DMS79 (cell line): Measurements from ENCODE around the gene COG3.

Experiments used
- DNase-seq: peaks from one replicate; lab custom pipeline; 2025; lab: John Stamatoyannopoulos, UW

Gene COG3

GRCh38 chr13:45447050-45447661 lies 17.6 kb upstream of the COG3 start:
- DNase-seq: no peak

DNA sequence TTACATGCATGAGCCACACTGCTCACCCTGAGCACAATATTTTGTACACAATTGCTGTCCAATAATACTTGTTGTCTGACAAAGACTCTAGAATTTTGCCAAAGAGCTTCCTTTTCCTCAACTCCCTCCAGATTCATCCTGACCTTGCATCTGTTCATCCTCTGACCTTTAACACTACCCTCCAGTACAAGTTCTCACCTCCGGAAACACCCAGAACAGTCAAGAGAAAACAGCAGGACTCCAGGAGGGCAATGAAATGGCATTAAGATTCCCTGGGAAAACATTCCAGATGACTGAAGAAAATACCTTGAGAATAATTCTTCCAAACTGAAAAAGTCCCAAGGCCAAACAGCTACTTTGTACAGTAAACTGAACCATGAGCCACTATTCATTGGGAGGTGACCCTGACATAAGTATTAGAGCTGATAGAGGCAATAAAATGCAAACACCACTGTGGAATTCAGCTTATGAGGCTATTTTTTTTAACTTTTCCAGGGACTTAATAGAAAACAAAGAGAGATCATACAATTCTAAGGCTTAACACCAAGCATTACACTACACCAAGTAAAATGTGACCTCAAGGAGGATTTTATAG lies 15.7 kb upstream of the COG3 start:
- no peak for DNase-seq

- no peak for DNase-seq
These were observed 13.5 kb upstream of the COG3 start for GRCh38 chr13:45451282-45451681.

DNA sequence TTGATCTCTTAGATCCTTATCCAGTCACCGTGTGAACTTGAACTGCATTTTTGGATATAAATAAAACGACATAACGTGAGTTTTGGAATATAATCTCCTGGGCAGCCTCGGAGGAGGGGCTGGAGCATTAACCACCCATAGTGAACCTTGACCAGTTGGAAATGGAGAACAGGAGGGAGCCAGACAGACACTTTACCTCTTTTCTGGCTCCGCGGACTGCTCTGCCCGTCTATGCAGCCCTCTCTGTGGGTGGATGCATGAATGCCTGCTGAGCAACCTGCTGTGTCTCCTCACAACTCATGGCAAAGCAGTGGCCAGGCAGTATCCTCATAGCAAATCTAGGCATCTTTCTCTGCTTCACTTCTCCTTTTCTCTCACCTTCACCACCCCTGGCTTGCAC lies 10.5 kb upstream of the COG3 start:
- no peak for DNase-seq

DNA sequence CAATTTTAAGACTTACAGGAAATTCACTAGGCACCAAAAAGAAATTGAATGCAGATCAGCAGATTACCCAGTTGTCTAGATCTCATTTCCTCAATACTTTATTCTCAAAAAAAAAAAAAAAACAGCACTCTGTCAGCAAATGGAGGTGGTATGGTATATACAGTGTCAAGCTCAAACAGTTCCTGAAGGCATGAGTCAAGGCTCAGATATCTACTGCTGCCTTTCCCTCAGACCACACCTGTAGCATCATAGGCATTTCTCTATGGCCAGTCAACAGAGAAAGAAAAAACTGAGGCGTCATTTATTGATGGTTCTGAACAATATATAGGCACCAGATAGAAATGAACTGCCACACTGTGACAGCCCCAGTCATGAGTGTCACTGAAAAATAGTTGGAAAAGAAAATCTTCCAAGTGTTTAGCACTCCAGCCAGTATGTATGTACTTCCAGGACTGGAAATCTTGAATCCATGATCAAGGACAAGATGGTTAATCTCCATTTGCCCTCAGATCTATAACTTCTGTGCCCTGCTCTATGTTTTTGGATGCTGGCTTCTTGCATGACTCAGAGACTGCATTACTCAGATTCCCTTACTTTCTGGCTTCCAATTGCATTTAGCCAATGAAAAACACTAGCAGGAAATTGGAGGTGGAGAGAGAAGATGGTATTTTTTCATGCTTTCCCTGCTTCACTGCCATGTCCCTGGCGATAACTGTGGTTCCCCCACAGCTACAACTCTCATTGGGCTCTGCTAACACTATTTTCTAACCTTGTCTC lies 8.4 kb upstream of the COG3 start:
- DNase-seq: no peak

GRCh38 chr13:45464141-45464686 lies 525 bp upstream of the COG3 start:
- DNase-seq: no peak

- DNase-seq: no peak
These were observed 1.6 kb downstream of the COG3 start for GRCh38 chr13:45466359-45466758.

- DNase-seq: no peak
These were observed 3.9 kb downstream of the COG3 start for GRCh38 chr13:45468635-45469034.

- DNase-seq: no peak
These were observed 7.5 kb downstream of the COG3 start for GRCh38 chr13:45472171-45472705.

- no peak for DNase-seq
These were observed 8.9 kb downstream of the COG3 start for GRCh38 chr13:45473627-45474026.

GRCh38 chr13:45474584-45475454 lies 10.1 kb downstream of the COG3 start:
- DNase-seq: no peak

DNA sequence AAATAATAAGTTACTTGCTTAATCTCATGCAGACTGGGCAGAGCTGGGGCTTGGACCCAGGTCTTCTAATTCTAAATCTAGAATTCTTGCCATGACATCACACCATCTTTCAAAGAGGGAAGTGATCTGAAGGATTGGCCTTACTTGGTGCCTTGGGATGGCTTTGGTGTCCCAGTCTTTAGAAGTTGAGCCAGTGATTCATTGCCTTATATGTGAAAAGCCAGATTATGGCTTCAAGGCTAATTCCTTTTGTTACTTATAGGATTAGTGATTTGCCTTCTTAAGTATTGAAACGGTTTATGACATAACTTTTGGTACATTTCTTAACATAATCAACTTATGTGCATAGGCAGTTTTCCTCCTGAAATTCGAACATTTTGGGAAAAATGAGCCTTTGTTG lies 14.9 kb downstream of the COG3 start:
- DNase-seq: no peak

GRCh38 chr13:45481688-45482087 lies 16.9 kb downstream of the COG3 start:
- DNase-seq: no peak

GRCh38 chr13:45482571-45483173 lies 17.9 kb downstream of the COG3 start:
- DNase-seq: no peak

- DNase-seq: no peak
These were observed 22.9 kb downstream of the COG3 start for GRCh38 chr13:45487604-45488003.

DNA sequence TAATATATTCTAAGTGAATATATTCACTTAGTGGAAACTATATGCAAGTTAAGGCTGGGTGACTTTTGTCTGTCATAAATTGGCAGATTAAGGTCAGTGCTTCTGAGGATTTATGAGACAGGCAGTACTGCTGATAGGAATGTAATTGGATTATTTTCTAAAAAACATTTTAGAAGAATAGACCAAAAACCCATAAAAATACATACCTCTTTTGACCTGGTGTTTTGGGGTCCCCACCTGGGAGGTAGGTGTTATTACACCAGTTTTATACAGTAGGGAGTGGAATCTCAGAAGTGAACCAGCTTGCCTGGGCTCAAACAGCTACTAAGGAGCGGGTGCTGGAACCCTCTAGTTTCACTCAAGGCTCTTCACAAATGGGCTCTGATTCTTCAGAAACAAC lies 25.3 kb downstream of the COG3 start:
- DNase-seq: no peak

- DNase-seq: no peak
These were observed 27.8 kb downstream of the COG3 start for GRCh38 chr13:45492538-45492937.

- DNase-seq: no peak
These were observed 32.2 kb downstream of the COG3 start for GRCh38 chr13:45496942-45497341.

- no peak for DNase-seq
These were observed 35.9 kb downstream of the COG3 start for GRCh38 chr13:45500492-45501174.

DNA sequence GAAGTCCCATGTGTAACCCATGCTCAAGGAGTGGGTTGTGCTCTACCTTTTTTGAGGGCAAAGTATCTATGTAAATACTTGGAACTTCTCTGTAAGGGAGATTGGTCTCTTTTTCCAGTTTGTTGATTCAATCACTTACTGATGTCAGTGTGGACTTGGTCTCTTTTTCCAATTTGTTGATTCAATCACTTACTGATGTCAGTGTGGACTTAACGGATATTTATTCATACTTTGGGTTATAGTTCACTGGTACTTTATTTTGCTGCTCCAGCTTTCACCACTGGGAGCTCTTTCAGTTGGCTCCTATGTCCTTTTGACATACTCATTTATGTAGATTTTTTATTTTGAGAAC lies 36.4 kb downstream of the COG3 start:
- no peak for DNase-seq

DNA sequence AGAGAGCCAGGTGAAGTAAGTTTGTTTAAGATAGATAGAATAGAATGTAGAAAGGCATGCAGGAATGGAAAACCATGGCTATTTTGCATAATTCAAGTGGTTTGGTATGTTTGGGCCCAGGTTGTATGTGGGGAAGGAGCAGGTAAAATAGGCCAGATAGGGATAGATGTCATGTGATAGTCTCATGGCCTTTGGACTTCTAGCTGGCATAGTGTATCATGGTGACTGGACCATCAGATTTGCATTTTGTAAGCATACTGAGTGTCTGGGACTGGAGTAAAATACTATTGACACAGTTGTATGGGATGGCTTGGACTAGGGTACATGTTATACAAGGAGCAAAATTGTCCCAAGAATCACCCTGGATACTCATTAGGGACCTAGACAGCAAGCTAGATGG lies 38.9 kb downstream of the COG3 start:
- no peak for DNase-seq
